Posterior vena cava (tissue), 2 donors: ENCODE measurements around the gene TUBG1. TPM values are rescaled to one million over a fixed set of nuclear protein-coding genes. Genes with fewer than 3 reads are reported as not detected.

ENCODE experiments used
- DNase-seq: peaks from one replicate; pipeline ENCODE4 v3.0.0-alpha.2; 2020; ENCODE audit warnings: low spot score
- intact Hi-C, 2 donors: fragments of 100-400 bp; cut with DNase I; formaldehyde crosslinking; loops; one replicate each; pipeline versions ENCODE4 v1.14.1 to v1.14.2; 2022 to 2023
- total RNA-seq, 2 donors: library from RNA; stranded (reverse); fragmentation: NEBNext Ultra II Directional; extraction: Animal tissue kit (Norgen Biotek cat#: 25700); gene quantifications; one replicate each; pipeline ENCODE4 v1.2.1, GENCODE V29; 2021
- donor health status: DM: yes; HTN: yes; CAD: no.
- donor health status: DM: yes; HTN: yes; CAD: no.

Gene TUBG1
- total RNA-seq, 2 donors from 2014 or later: 32.9 to 39.9 TPM

DNA sequence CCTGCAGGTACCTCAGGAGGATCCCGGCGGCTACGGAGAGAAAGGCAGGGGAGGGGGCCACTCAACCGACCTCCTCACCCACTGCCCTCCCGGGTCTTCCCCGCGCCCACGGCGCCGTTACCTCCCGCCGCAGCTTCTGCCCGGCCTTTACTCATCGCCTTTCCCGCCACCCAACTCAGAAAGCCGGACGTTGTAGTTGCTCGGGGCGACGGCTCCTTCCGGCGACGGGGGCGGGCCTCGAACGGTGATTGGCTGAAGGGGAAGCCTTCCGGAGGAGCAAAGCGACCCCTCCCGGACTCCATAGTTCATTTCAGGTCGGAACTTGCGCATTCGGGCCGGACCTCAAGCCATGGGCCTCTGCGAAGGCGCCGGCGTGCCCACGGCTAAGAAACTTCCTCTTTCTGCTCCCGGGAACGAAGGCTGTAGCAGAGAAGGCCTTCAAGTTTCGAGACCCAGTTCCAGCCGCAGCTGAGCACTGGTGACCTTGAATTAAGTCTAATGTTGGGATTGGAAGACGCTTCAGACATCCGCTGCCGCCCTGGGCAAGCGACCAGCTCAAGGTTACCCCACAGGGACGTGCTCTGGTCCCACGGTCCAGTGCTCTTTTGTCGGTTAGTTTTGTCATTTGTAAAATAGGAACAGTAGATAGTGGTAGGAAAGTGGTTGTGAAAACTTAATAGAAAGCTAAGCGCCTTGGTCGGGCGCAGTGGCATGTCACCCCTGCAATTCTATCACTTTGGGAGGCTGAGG, 31.8 kb upstream of the TUBG1 start, which contains the start of gene PSMC3IP:
PSMC3IP (minus strand) TSS at position 198 of the 750 bp plus-strand sequence; CDS start at position 155, 43 bp downstream.
- peak; percentile 99 for DNase-seq
- intact Hi-C loops: loop anchor here (5.0 to 10.0 kb wide), 2 partner anchors 105 to 107 kb away; partner anchors contain the start of genes CCR10 (in 2 of the 2) and CNTNAP1 (in 2 of the 2)

DNA sequence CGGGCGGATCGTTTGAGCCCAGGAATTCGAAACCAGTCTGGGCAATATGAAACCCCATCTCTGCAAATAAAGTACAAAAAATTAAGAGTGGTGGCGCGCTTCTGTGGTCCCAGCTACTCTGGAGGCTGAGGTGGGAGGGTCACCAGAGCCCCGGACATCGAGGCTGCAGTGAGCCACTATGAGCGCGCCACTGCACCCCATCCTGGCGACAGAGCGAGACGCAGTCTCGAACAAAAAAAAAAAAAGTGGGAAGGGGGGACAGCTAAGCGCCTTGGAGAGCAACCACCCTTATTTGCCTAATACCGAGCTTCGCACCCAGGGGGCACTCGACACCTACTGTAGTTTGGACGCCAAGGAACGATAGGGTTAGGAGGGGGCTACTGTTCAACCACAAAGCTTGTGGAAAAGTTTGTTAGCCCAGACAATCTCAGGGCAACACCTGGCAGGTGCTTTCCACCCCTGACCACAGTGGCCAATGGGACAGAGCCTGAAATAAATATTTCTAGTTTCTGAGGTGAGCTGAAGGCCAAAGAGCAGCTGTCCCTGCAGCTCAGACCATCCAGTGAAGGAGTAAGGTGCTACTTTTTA, 31.1 kb upstream of the TUBG1 start:
- DNase-seq: peak; percentile 90
- intact Hi-C loops: loop anchor here (5.0 to 10.0 kb wide), 2 partner anchors 104 to 106 kb away; partner anchors contain the start of genes CCR10 (in 2 of the 2) and CNTNAP1 (in 2 of the 2)

DNA sequence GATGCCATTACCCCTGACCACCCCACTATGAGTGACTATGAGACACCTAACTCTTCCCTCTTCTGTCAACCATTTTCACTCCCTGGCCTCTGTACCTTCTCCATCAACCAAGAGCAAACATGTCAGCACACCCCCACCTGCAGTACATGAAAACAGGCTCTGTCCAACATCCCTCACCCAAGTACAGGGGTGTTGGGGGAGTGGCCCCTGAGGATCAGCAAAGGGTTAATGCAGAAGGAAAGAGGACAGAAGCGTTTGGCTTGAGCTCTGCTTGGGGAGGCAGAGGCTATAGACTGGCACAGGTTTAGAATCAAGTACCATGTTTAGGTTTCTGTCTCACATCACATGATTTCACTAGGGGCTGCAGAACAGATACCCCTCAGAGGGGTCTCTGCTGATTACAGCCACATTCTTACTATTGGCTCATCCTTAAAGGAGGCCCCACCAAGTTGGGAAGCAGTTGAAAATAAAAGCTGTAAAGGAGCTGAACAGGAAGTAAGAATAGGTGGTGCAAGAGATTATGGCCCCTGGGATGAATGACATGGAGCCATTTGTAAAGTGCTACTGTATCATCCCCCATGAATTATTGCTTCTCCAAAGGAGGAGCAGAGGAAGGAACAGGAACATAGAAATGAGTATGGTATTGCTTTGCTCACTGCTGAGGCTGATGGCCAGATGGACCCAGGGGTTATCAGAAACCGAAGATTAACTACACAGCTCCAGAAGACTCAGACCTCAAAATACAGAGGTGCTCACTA, 29.5 kb upstream of the TUBG1 start:
- DNase-seq: no peak
- intact Hi-C loops: loop anchor here (5.0 to 10.0 kb wide), 2 partner anchors 102 to 105 kb away; partner anchors contain the start of genes CCR10 (in 2 of the 2) and CNTNAP1 (in 2 of the 2)

DNA sequence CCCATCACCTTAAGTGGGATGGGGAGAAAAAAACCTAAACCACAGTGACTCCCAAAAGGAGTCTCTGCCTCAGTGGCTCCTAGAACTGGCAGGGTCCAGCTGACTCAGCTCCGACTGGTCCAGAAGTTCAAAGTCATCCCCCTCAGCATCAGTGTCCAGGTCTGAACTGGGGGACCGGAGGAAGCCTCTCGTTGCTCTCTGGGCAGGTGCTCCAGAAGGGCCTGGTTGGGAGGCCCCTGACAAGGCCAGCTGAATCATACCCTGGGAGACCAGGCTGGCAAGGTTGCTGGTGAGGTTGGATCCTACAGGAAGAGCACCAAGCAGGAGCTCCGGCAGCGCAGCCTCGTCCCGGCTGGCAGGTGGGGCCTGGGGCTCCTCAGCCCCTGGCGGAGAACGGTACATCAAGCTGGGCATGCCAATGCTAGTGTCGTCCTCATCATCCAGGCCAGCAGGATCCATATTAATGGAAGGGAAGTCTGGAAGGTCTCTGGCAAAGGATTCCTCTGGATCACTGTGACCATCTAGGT, 27.7 kb upstream of the TUBG1 start:
- DNase-seq: no peak

DNA sequence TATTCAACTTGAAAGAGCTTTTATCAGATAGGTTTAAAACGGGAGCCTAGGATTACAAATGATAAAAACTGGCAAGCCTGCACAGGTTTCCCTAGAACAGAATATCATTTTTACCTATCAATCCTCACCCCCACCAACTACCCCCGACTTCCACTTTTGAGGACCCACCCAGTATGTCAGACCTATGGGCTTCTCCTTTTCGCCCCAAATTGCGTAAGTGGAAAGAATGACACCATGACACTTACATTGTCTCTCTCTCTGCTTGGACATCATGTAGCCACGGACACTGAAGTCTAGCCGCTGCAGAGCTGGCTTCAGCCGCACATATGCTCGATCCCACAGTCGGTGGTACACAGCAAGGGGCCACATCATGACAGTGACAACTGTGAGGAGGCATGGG, 24.6 kb upstream of the TUBG1 start:
- DNase-seq: no peak
- intact Hi-C loops: loop anchor here in 1 of 2 donors (1.0 kb wide), 1 partner anchor 27 kb away; no protein-coding TSS in a partner anchor

More for the DNA sequence above, 27.7 kb upstream of the TUBG1 start:
- intact Hi-C loops: no loop called here

DNA sequence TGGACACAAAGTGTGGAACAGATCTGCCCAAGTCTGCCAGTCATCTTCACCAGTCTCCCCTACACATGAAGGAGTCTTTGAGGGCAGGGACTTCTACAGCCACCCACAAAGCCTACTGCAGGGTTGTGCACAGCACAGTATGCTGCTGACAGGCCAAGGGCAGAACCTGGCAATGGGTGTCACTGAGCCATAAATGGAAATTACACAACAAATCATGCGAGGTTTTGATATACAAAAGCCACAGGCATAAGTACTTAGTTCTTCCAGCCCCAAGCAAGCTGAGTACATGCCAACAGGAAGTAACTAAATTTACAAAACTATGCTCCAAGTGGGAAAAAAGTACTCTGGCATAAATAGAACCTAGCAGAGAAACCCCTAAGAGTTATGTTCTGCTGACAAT, 24.1 kb upstream of the TUBG1 start:
- peak; percentile 44 for DNase-seq
- intact Hi-C loops: loop anchor here in 1 of 2 donors (1.0 kb wide), 1 partner anchor 27 kb away; no protein-coding TSS in a partner anchor

DNA sequence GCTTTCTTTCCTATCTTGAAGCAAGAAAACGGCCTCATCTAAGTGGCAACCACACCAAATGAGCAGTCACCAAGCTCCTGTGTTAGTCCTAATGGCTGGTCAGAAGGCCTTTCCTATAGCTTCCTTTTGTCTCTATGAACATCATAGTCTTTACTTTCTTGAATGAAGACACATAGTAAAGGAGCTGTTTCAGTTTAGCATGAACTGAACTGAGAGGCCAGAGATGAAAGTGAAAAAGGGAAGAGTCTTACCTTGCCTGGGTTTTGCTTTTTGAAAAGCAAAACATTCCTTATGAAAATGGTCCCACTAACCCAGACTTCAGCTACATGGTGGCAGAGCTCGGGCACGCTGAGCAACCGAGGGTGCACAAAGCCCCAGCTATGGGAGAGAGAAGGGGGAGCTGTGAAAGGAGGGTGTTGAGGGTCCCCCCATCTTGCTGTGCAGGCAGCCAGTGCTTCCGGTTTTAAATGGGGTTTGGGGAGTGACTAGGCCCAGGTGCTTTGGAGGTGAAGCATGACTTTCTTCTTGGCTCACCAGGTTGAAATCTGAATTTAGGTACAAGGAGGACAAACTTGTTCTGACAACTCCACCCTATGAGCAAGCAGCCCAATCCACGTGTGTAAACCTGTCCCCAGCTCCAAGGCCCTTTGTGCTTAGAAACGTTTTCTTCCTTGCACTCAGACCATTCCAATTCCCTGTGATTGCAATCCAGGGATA, 22.8 kb upstream of the TUBG1 start:
- intact Hi-C loops: no loop called here
- peak; percentile 17 for DNase-seq

DNA sequence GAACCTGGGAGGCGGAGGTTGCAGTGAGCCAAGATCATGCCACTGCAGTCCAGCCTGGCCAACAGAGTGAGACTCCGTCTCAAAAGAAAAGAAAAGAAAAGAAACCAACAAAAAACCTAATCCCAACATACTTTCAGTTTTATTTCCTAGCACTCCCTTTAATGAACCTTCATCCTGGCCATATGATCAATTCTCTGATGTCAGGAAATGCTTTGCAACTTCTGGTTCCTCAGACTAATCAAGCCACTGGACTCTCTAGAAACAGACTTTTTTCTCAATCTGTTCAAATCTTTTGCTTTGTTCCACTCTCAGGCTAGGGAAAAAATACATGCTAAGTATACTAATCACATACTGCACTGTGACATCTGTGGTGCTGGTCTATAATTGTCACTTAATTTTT, 18.6 kb upstream of the TUBG1 start:
- intact Hi-C loops: no loop called here
- DNase-seq: no peak

DNA sequence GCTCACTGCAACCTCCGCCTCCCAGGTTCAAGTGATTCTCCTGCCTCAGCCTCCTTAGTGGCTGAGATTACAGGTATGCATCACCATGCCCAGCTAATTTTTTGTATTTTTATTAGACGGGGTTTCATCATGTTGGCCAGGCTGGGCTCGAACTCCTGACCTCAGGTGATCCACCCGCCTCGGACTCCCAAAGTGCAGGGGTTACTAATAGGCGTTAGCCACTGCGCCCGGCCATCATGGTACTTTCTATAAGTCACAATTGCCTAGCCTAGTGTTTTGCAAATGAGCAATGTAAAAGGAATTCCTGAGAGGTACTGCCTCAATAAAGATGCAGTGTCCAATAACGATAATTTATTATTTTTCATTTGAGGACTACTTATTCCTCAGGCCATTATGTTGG, 18.1 kb upstream of the TUBG1 start:
- intact Hi-C loops: no loop called here

DNA sequence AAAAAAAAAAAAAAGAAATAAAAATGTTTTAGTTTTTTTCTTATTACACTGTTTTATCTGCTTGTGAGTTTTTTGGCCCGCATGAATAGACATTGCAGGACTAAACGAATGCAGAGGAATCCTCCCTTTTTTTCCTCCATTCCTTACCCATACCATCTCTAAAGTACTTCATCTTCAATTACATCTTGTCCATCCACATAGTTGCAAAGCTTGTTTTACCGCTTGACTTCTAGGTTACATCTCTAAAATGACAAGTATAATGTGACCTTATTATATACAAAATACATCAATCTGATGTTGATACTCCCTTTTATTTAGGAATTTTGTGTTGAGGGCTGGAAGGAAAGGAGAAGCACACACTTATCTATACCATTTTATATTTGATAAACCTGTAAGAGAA, 13.1 kb upstream of the TUBG1 start:
- intact Hi-C loops: no loop called here
- no peak for DNase-seq

More for the DNA sequence above, 18.1 kb upstream of the TUBG1 start:
- peak; percentile 69 for DNase-seq

DNA sequence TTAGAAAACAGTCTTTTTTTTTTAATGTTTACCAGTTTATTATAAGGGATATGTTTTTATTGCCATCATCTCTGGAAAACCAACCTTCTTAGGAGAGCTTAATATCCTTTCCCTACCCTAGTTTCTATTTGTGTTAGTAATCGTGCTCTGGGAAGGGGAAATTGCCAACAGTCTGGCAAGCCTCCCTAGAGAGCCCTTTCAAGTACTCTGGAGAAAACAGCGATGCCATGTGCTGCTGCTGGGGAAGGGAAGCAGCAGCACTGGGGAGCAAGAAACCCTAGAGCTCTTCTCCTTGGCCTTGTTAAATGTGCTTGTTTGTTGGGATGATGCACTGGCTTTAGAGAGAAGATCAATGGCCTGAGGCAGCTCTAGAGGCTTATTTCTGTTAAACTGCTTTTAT, 10.6 kb upstream of the TUBG1 start:
- intact Hi-C loops: no loop called here
- peak; percentile 3 for DNase-seq

DNA sequence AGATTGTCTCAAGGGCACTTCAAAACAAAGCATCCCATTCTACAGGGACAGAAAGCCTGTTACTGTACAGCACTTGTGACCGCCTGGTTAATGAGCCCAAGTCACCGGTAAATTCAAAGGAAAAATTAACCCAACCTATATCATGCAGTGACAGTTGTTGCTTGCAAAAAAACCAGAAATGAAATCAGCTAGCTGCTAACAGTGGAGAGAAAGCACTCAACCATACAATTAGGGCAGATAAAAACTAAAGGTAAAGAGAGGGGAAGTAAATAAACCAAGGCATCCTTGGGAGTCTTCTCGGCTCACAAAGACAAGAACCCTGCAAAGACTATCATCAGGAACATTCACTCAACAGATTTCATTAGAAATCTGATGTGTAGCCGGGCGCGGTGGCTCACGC, 6.2 kb upstream of the TUBG1 start:
- intact Hi-C loops: no loop called here
- no peak for DNase-seq

DNA sequence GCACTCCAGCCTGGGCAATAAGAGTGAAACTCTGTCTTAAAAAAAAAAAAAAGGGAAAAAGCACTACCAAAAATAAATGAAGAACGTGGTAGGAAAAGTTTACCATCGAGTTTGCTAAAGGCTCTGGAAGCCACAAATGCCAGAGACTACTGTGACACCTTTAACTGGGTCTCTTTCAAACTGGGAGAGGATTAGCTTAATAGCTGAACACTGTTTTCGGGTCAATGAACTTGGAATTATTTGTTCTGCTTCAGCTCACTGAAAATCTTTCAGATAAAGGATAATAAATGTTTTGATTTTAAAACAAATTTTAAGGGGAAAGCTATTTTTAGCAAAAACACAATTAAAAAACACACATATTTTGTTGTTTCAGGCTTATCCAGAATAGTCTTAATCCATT, 1.7 kb upstream of the TUBG1 start:
- intact Hi-C loops: no loop called here
- no peak for DNase-seq

DNA sequence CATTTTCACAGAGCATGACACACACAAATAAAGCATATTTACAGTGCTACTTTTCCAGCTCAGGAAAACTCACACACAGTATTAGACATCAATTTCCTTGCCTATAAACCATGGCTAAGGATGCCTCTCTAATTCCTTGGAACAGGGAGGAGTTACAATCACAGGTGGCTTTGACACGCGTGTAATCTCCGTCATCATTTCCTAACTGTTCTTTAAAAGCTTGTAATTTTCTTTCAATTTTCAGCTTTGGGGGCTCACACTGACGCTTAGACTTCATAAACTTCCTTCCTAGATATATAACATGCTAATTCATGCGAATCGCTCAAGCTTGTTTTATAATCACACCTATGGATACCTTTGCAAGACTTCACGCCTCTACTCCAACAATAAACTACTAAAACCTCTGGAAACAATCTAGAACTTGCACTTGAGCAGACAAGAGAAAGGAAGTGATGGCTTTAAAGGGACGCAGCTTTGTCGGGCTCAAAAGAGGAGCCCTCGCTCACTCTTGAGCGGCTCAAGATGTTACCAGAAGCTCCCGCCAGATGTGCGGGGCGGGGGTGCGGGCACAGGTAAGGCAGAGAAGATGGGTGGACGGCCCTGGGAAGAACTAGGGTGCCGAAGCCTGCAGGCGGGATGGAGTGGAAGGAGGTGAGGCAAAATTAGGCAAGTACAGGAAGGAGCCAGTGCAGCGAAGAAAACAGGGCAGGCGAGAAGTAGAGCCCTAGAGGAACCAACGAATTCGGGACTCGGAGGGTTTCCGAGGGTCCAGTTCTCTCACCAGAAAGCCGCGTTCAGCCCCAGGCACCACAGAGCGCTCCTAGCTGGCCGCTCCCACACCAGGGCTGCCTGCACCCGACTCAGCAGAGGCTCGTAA, 940 bp upstream of the TUBG1 start:
- intact Hi-C loops: no loop called here
- no peak for DNase-seq

DNA sequence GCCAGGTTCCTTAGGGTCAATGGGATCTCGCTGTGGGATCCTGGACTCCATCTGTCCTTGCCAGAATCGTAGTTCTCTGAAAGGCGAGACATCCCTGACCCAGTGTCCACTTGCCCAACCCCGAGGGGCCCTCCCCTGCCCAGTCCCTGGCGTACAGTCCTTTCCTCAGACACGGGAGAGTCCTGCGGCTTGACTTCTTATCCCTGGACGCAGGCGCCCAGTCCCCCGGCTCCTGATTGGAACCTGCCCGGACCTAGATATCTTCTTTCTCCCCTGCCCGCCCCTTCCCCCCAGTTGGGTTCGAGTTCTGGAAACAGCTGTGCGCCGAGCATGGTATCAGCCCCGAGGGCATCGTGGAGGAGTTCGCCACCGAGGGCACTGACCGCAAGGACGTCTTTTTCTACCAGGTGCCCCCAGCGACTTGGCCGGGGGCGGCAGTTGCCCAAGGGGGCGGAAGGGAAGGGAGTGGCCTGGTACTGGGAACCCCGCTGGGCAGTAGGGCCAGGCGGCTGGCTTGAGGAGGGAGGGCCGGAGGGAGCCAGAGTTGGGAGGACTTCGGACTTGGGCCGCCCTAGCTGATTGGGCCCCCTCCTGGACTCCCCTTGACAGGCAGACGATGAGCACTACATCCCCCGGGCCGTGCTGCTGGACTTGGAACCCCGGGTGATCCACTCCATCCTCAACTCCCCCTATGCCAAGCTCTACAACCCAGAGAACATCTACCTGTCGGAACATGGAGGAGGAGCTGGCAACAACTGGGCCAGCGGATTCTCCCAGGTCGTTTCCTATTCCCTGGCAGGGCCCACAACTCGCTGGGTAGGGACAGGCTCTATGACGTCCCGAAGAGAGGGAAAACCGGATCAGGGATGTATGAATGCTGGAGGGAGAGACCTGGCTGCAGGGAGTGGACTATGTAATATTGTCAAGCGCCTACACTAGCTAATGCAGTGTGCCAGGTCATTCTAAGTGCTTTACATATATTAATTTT, 625 bp downstream of the TUBG1 start:
- DNase-seq: peak; percentile 83
- intact Hi-C loops: loop anchor here (5.0 to 10.0 kb wide), 2 partner anchors 52 to 65 kb away; partner anchors contain the start of gene PLEKHH3 (in 1 of the 2)

DNA sequence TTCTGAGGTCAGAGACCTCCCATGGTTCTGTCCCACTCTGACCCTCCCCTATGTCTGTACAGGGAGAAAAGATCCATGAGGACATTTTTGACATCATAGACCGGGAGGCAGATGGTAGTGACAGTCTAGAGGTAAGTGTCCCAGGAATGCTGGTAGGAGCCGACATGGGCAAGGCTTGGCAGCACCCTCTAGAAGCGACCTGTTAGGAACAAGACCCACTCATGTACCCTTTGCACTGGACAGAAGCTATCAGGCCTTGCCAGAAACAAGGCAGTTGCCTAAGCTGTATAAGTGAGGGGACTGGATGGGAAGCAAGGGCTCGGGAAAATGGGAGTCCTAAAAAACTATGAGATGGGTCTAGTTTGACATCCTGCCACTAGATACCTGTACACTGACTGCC, 2.5 kb downstream of the TUBG1 start:
- intact Hi-C loops: loop anchor here (1.0 to 10.0 kb wide), 3 partner anchors 27 to 63 kb away; partner anchors contain the start of gene PLEKHH3 (in 1 of the 2)
- no peak for DNase-seq
